HCT116 (cell line): ENCODE measurements around the gene F2RL2. TPM values are rescaled to one million over a fixed set of nuclear protein-coding genes. Genes with fewer than 3 reads are reported as not detected.

ENCODE experiments used
- ATAC-seq: fragments of 200-7000 bp; cut with Tn5 transposase; 2 replicates; pipeline ENCODE4 v1.9.1; 2020; ENCODE audit warnings: mild to moderate bottlenecking, moderate library complexity
- BruUV-seq: library from RNA; stranded (reverse); fragments of 400-500 nt; replicated peaks from 2 replicates; lab custom pipeline; 2021; lab: Mats Ljungman, UMichigan
- CTCF ChIA-PET: fragments of 300-600 bp; sonication (Branson Sonifier 250); formaldehyde crosslinking; loops from one replicate; lab custom pipeline; 2021; ENCODE audit warnings: antibody characterized with exemption; lab: Charles Lee
- POLR2A ChIA-PET: fragments of 300-600, 350-600 bp; sonication (Branson Sonifier 250); formaldehyde crosslinking; loops from one replicate; lab custom pipeline; 2021; ENCODE audit warnings: antibody characterized with exemption; lab: Charles Lee
- RAD21 ChIA-PET, 2 experiments: fragments of 300-600 bp; sonication (Branson Sonifier 250); formaldehyde crosslinking; loops; one replicate each; lab custom pipeline; 2023; ENCODE audit warnings: low total read pairs in 2 of 2; ENCODE audit not compliant: uncharacterized antibody in 2 of 2, unreplicated experiment in 2 of 2, low non-redundant PET in 1 of 2; lab: Charles Lee
- DNase-seq: peaks from one replicate; pipeline ENCODE4 v3.0.0-alpha.2; 2010; ENCODE audit warnings: low read depth, low spot score
- H2AFZ ChIP-seq: fragments of 200-600 bp; shearing (Covaris generic), sonication (generic); 2 replicates; pipeline ENCODE4 v1.6.1; 2017; ENCODE audit warnings: low read depth, mixed run types, mixed read lengths, antibody characterized with exemption, low read length; ENCODE audit not compliant: poor library complexity, severe bottlenecking
- H3K27ac ChIP-seq: 2 replicates; pipeline ENCODE4 v1.5.1; 2012; ENCODE audit warnings: low read depth, low read length
- H3K27me3 ChIP-seq: fragments of 200-600 bp; sonication (generic); 2 replicates; pipeline ENCODE4 v1.6.1; 2016; ENCODE audit warnings: mixed run types, low read length, mixed read lengths; ENCODE audit not compliant: insufficient read depth
- H3K36me3 ChIP-seq, 2 experiments: fragments of 200-500 bp in 1 of 2; fragments of 200-600 bp in 1 of 2; sonication (Bioruptor generic) in 1 of 2; sonication (generic) in 1 of 2; 2 replicates each; pipeline versions ENCODE4 v1.5.1 to v1.6.1; 2014 to 2016; ENCODE audit warnings: low read length in 2 of 2, inconsistent platforms in 1 of 2, mixed read lengths in 1 of 2, mixed run types in 1 of 2; ENCODE audit not compliant: insufficient read depth in 2 of 2, control insufficient read depth in 1 of 2
- H3K4me1 ChIP-seq, 2 experiments: fragments of 200-600 bp in 1 of 2; sonication (generic) in 1 of 2; 2 replicates each; pipeline versions ENCODE4 v1.5.1 to v1.6.1; 2012 to 2017; ENCODE audit warnings: low read length in 2 of 2, inconsistent platforms in 1 of 2, mild to moderate bottlenecking in 1 of 2, mixed read lengths in 1 of 2, mixed run types in 1 of 2, moderate library complexity in 1 of 2; ENCODE audit not compliant: insufficient read depth in 2 of 2, control insufficient read depth in 1 of 2
- H3K4me2 ChIP-seq: fragments of 200-600 bp; sonication (generic); 2 replicates; pipeline ENCODE4 v1.6.1; 2017; ENCODE audit warnings: mixed run types, low read length, mixed read lengths
- H3K4me3 ChIP-seq, 2 experiments: fragments of 200-600 bp in 1 of 2; sonication (generic) in 1 of 2; replicated peaks in 1 of 2; 2 replicates each; pipeline ENCODE4 v1.5.1; 2011 to 2016; ENCODE audit warnings: low read length in 2 of 2, control low read depth in 1 of 2, low read depth in 1 of 2, mild to moderate bottlenecking in 1 of 2, mixed read lengths in 1 of 2, mixed run types in 1 of 2
- H3K79me2 ChIP-seq: fragments of 200-600 bp; sonication (generic); 2 replicates; pipeline ENCODE4 v1.6.1; 2017; ENCODE audit warnings: mild to moderate bottlenecking, mixed run types, low read length, moderate library complexity, mixed read lengths; ENCODE audit not compliant: insufficient read depth
- H3K9ac ChIP-seq: fragments of 200-600 bp; sonication (generic); 2 replicates; pipeline ENCODE4 v1.6.1; 2016; ENCODE audit warnings: low read length, mixed read lengths
- H3K9me2 ChIP-seq: fragments of 200-600 bp; sonication (generic), shearing (Covaris generic); 2 replicates; pipeline ENCODE4 v1.6.1; 2017; ENCODE audit warnings: mixed run types, mild to moderate bottlenecking, moderate library complexity; ENCODE audit not compliant: insufficient read depth
- H3K9me3 ChIP-seq, 2 experiments: fragments of 200-500 bp in 1 of 2; fragments of 200-600 bp in 1 of 2; sonication (Bioruptor generic) in 1 of 2; sonication (generic) in 1 of 2; 2 replicates each; pipeline ENCODE4 v1.6.1; 2014 to 2017; ENCODE audit warnings: low read length in 2 of 2, mixed read lengths in 2 of 2, inconsistent platforms in 1 of 2, low read depth in 1 of 2, mild to moderate bottlenecking in 1 of 2, mixed run types in 1 of 2, moderate library complexity in 1 of 2; ENCODE audit not compliant: control insufficient read depth in 1 of 2, insufficient read depth in 1 of 2
- H4K20me1 ChIP-seq: fragments of 200-600 bp; sonication (generic), shearing (Covaris generic); 2 replicates; pipeline ENCODE4 v1.6.1; 2017; ENCODE audit warnings: mixed run types, mild to moderate bottlenecking, moderate library complexity; ENCODE audit not compliant: insufficient read depth
- CBX3 ChIP-seq: IDR thresholded peaks from 2 replicates; pipeline ENCODE4 v1.6.1; 2012; ENCODE audit warnings: low read depth
- EGR1 ChIP-seq: IDR thresholded peaks from 2 replicates; pipeline ENCODE4 v1.6.1; 2012; ENCODE audit warnings: low read depth
- ELF1 ChIP-seq: IDR thresholded peaks from 2 replicates; pipeline ENCODE4 v1.6.1; 2012; ENCODE audit warnings: low read depth, borderline replicate concordance
- JUND ChIP-seq: IDR thresholded peaks from 2 replicates; pipeline ENCODE4 v1.6.1; 2012
- POLR2A ChIP-seq: IDR thresholded peaks from 2 replicates; pipeline ENCODE4 v1.7.0; 2011; ENCODE audit warnings: borderline replicate concordance; ENCODE audit not compliant: insufficient read depth, insufficient read length; ENCODE audit errors: extremely low read depth
- RAD21 ChIP-seq: IDR thresholded peaks from 2 replicates; pipeline ENCODE4 v1.6.1; 2012; ENCODE audit warnings: low read depth, mild to moderate bottlenecking
- SIN3A ChIP-seq: IDR thresholded peaks from 2 replicates; pipeline ENCODE4 v1.6.1; 2012; ENCODE audit warnings: low read depth
- ZFX ChIP-seq: fragments of 450-650 bp; IDR thresholded peaks from 2 replicates; pipeline ENCODE4 v1.6.1; 2017
- ZNF274 ChIP-seq: fragments of 200-500 bp; sonication (Bioruptor generic); IDR thresholded peaks from 2 replicates; pipeline ENCODE4 v1.6.1; 2014; ENCODE audit warnings: mild to moderate bottlenecking, low read depth, low read length, inconsistent platforms
- intact Hi-C: fragments of 100-400 bp; cut with micrococcal nuclease; formaldehyde crosslinking; loops from 2 replicates; pipeline ENCODE4 v1.10.0; 2022
- total RNA-seq: library from RNA; stranded (reverse); gene quantifications from one replicate; pipeline ENCODE4 v1.2.1, GENCODE V29; 2021; ENCODE audit not compliant: unreplicated experiment
- TF ChIP-seq, protein P1 (sequence below): IDR thresholded peaks from 2 replicates; pipeline ENCODE4 v1.6.1; 2012; ENCODE audit warnings: low read depth
- TF ChIP-seq, protein P2 (sequence below): IDR thresholded peaks from 2 replicates; pipeline ENCODE4 v1.6.1; 2012
- TF ChIP-seq, protein P3 (sequence below), 3 experiments: fragments of 200-600 bp in 1 of 3; sonication (generic) in 1 of 3; IDR thresholded peaks in 2 of 3; conservative IDR thresholded peaks in 1 of 3; 2 replicates each; pipeline ENCODE4 v1.5.1; 2012 to 2017; ENCODE audit warnings: low read depth in 2 of 3, low read length in 2 of 3, antibody characterized with exemption in 1 of 3, borderline replicate concordance in 1 of 3, control low read depth in 1 of 3, mild to moderate bottlenecking in 1 of 3, mixed read lengths in 1 of 3, mixed run types in 1 of 3, moderate library complexity in 1 of 3; ENCODE audit not compliant: insufficient read depth in 1 of 3

Gene F2RL2
- total RNA-seq, 1 experiment from 2014 or later = 0.07 TPM

DNA sequence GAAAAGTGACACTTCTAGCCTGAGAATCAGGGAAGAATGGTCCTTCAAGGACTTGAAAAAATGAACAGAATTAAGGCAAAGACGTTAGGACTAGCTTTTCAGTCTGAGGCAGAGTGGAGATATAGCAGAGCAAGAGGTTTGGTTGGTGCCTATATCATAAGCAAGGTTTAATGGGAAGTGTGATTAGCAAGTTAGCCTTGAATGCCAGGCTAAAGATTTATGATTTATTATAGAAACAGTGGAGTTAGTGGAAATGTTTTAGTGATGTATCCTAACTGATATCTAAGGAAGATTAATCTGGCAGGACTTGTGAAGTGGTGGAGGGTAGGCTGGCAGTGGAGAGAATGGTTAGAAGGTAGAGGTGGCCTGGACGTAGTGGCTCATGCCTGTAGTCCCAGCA lies 7.0 kb downstream of the F2RL2 start:
- TF ChIP-seq, protein P1, sequence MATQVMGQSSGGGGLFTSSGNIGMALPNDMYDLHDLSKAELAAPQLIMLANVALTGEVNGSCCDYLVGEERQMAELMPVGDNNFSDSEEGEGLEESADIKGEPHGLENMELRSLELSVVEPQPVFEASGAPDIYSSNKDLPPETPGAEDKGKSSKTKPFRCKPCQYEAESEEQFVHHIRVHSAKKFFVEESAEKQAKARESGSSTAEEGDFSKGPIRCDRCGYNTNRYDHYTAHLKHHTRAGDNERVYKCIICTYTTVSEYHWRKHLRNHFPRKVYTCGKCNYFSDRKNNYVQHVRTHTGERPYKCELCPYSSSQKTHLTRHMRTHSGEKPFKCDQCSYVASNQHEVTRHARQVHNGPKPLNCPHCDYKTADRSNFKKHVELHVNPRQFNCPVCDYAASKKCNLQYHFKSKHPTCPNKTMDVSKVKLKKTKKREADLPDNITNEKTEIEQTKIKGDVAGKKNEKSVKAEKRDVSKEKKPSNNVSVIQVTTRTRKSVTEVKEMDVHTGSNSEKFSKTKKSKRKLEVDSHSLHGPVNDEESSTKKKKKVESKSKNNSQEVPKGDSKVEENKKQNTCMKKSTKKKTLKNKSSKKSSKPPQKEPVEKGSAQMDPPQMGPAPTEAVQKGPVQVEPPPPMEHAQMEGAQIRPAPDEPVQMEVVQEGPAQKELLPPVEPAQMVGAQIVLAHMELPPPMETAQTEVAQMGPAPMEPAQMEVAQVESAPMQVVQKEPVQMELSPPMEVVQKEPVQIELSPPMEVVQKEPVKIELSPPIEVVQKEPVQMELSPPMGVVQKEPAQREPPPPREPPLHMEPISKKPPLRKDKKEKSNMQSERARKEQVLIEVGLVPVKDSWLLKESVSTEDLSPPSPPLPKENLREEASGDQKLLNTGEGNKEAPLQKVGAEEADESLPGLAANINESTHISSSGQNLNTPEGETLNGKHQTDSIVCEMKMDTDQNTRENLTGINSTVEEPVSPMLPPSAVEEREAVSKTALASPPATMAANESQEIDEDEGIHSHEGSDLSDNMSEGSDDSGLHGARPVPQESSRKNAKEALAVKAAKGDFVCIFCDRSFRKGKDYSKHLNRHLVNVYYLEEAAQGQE = no peak
- TF ChIP-seq RAD21 (no peak), JUND (no peak), POLR2A (no peak), ELF1 (no peak), ZNF274 (no peak), EGR1 (no peak), ZFX (no peak), SIN3A (no peak), CBX3 (no peak)
- TF ChIP-seq, protein P2, sequence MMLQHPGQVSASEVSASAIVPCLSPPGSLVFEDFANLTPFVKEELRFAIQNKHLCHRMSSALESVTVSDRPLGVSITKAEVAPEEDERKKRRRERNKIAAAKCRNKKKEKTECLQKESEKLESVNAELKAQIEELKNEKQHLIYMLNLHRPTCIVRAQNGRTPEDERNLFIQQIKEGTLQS = no peak
- TF ChIP-seq, protein P3, sequence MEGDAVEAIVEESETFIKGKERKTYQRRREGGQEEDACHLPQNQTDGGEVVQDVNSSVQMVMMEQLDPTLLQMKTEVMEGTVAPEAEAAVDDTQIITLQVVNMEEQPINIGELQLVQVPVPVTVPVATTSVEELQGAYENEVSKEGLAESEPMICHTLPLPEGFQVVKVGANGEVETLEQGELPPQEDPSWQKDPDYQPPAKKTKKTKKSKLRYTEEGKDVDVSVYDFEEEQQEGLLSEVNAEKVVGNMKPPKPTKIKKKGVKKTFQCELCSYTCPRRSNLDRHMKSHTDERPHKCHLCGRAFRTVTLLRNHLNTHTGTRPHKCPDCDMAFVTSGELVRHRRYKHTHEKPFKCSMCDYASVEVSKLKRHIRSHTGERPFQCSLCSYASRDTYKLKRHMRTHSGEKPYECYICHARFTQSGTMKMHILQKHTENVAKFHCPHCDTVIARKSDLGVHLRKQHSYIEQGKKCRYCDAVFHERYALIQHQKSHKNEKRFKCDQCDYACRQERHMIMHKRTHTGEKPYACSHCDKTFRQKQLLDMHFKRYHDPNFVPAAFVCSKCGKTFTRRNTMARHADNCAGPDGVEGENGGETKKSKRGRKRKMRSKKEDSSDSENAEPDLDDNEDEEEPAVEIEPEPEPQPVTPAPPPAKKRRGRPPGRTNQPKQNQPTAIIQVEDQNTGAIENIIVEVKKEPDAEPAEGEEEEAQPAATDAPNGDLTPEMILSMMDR (IDR thresholded peaks at IDR 0.05 in 2 of 3, conservative IDR thresholded peaks at IDR 0.05 in 1 of 3; ENCODE audit: borderline replicate concordance in 1 of 3, insufficient read depth in 1 of 3, low read depth in 2 of 3, low read length in 2 of 3) = no peak
- ChIA-PET CTCF (interaction anchor here (1.0 kb wide), 1 partner anchor 14 kb away, joined by 3 read pairs; no protein-coding TSS in a partner anchor), RAD21 (no interaction called here), POLR2A (no interaction called here)
- H4K20me1 ChIP-seq = no peaks in the 10 kb centered on the region
- H3K36me3 ChIP-seq = no peaks in the 10 kb centered on the region
- H3K9me3 ChIP-seq = no peaks in the 10 kb centered on the region
- no TSS peak for BruUV-seq
- H3K27ac ChIP-seq = no peak overlapping the region
- H3K9me2 ChIP-seq = no peaks in the 10 kb centered on the region; the same call in 1 of the 2 replicates
- H3K27me3 ChIP-seq = no peaks in the 10 kb centered on the region
- ATAC-seq = no peak
- no peak overlapping the region for H3K9ac ChIP-seq
- no peak overlapping the region for H2AFZ ChIP-seq
- no peaks in the 10 kb centered on the region for H3K79me2 ChIP-seq
- peaks cover 0 to 4% of the 10 kb centered on the region in 2 experiments; a peak in 1 of 4 replicates for H3K4me1 ChIP-seq
- H3K4me2 ChIP-seq = no peak overlapping the region
- intact Hi-C loops = no loop called here
- DNase-seq = no peak
- H3K4me3 ChIP-seq = no peak overlapping the region
